Gastroesophageal sphincter (tissue), 4 donors: Measurements from ENCODE around the gene ARSJ. TPM values are rescaled to one million over a fixed set of nuclear protein-coding genes. Genes with fewer than 3 reads are reported as not detected.
A peak's percentile ranks its signal among the peaks of the same experiment; 100 is the strongest.

Experiments
- ATAC-seq: fragments of 150-250 bp; one replicate; pipeline ENCODE4 v1.9.1; 2016; ENCODE audit warnings: mild to moderate bottlenecking, moderate library complexity
- H3K27ac ChIP-seq, 4 donors: fragments of 200-600 bp; sonication (generic) in 3 of 4; 1 replicate in 3 of 4; 2 replicates in 1 of 4; pipeline ENCODE4 v1.5.1; 2016 to 2019
- H3K27me3 ChIP-seq: fragments of 200-600 bp; sonication (generic); one replicate; pipeline ENCODE4 v1.5.1; 2019
- H3K36me3 ChIP-seq, 2 donors: fragments of 200-600 bp; sonication (generic); one replicate each; pipeline ENCODE4 v1.5.1; 2019; ENCODE audit warnings: control low read depth in 1 of 2
- H3K4me1 ChIP-seq, 3 donors: fragments of 200-600 bp; sonication (generic); 1 replicate in 2 of 3; 2 replicates in 1 of 3; pipeline ENCODE4 v1.5.1; 2016 to 2019; ENCODE audit warnings: control low read depth in 2 of 3
- H3K4me3 ChIP-seq, 2 donors: fragments of 200-600 bp; sonication (generic); one replicate each; pipeline ENCODE4 v1.5.1; 2019; ENCODE audit warnings: mild to moderate bottlenecking in 1 of 2, moderate library complexity in 1 of 2
- H3K9me3 ChIP-seq, 3 donors: fragments of 200-600 bp; sonication (generic); one replicate each; pipeline ENCODE4 v1.5.1; 2017 to 2019; ENCODE audit warnings: control low read depth in 2 of 3
- CTCF ChIP-seq, 4 experiments: fragments of 200-600 bp in 2 of 4; fragments of 450-650 bp in 2 of 4; sonication (generic) in 1 of 4; IDR thresholded peaks; one replicate each; pipeline ENCODE4 v1.5.1; 2017 to 2019; ENCODE audit warnings: antibody characterized with exemption in 4 of 4, mild to moderate bottlenecking in 2 of 4, moderate library complexity in 2 of 4
- EP300 ChIP-seq: sonication (generic); formaldehyde crosslinking; IDR thresholded peaks from one replicate; pipeline ENCODE4 v1.6.1; 2017; ENCODE audit warnings: antibody characterized with exemption, mild to moderate bottlenecking
- POLR2A ChIP-seq, 2 donors: fragments of 450-650 bp; IDR thresholded peaks; one replicate each; pipeline ENCODE4 v1.6.1; 2017; ENCODE audit warnings: antibody characterized with exemption in 2 of 2, mild to moderate bottlenecking in 2 of 2, moderate library complexity in 1 of 2
- POLR2AphosphoS5 ChIP-seq: sonication (generic); formaldehyde crosslinking; IDR thresholded peaks from one replicate; pipeline ENCODE4 v1.6.1; 2017; ENCODE audit warnings: antibody characterized with exemption
- WGBS, 2 donors: methylation state at CpG; one replicate each; pipeline ENCODE4 v1.1.5; 2018; ENCODE audit warnings: low coverage in 1 of 2; 5-methylcytosine and 5-hydroxymethylcytosine counted together
- total RNA-seq, 4 donors: library from RNA; depleted of rRNA; stranded (reverse); fragments of >200 nt; gene quantifications; one replicate each; pipeline ENCODE4 v1.1.0, GENCODE V29; 2016

Gene ARSJ
- total RNA-seq, 4 donors from 2014 or later = 15.7 to 28.2 (median 22.8) TPM

GRCh38 chr4:113978561-113979147 lies 793 bp downstream of the ARSJ start:
- 23 to 50% methylated on average over 1 to 10 of the region's 18 CpGs for WGBS, 2 donors
- ATAC-seq = peak; percentile 25
- TF ChIP-seq EP300 (no peak), CTCF (IDR thresholded peaks at IDR 0.05) (no peak), POLR2AphosphoS5 (no peak), POLR2A (IDR thresholded peaks at IDR 0.05) (no peak)

GRCh38 chr4:113978105-113978504 lies 1.3 kb downstream of the ARSJ start:
- ATAC-seq = no peak
- TF ChIP-seq POLR2AphosphoS5 = no peak
- TF ChIP-seq CTCF (IDR thresholded peaks at IDR 0.05) = no peak
- no peak for TF ChIP-seq EP300
- TF ChIP-seq POLR2A (IDR thresholded peaks at IDR 0.05) = no peak
- Histone ChIP-seq H3K27me3 (no peaks in the 10 kb centered on the region), H3K4me1 (peaks cover 4 to 44% (median 6%) of the 10 kb centered on the region in 3 donors), H3K27ac (peak overlapping the region; percentile 85 to 90 (median 87)), H3K36me3 (no peaks in the 10 kb centered on the region), H3K9me3 (no peaks in the 10 kb centered on the region), H3K4me3 (peak overlapping the region; percentile 66 to 99)
- 27 to 28% methylated on average over 2 of the region's 2 CpGs for WGBS, 2 donors

More at GRCh38 chr4:113978561-113979147, 793 bp downstream of the ARSJ start:
- Histone ChIP-seq H3K9me3 (no peaks in the 10 kb centered on the region), H3K27me3 (no peaks in the 10 kb centered on the region), H3K36me3 (no peaks in the 10 kb centered on the region), H3K27ac (peak overlapping the region; percentile 85 to 90 (median 87)), H3K4me1 (peaks cover 4 to 44% (median 6%) of the 10 kb centered on the region in 3 donors), H3K4me3 (peak overlapping the region; percentile 66 to 99)

GRCh38 chr4:113977526-113977855 lies 2.0 kb downstream of the ARSJ start:
- Histone ChIP-seq H3K4me1 (peaks cover 4 to 40% (median 6%) of the 10 kb centered on the region in 3 donors), H3K27ac (peak overlapping the region; percentile 85 to 90 (median 87)), H3K4me3 (peak overlapping the region; percentile 66 to 99), H3K9me3 (no peaks in the 10 kb centered on the region), H3K36me3 (no peaks in the 10 kb centered on the region), H3K27me3 (no peaks in the 10 kb centered on the region)
- WGBS, 2 donors = 0 to 14% methylated on average over 1 of the region's 1 CpG
- TF ChIP-seq CTCF (IDR thresholded peaks at IDR 0.05) = no peak
- TF ChIP-seq POLR2AphosphoS5 = no peak
- no peak for TF ChIP-seq POLR2A (IDR thresholded peaks at IDR 0.05)
- TF ChIP-seq EP300 = no peak
- no peak for ATAC-seq

GRCh38 chr4:113976741-113977525 lies 2.5 kb downstream of the ARSJ start:
- ATAC-seq = no peak
- WGBS, 2 donors = 9 to 13% methylated on average over 2 of the region's 2 CpGs
- peaks cover 4 to 35% (median 4%) of the 10 kb centered on the region in 3 donors for H3K4me1 ChIP-seq
- H3K4me3 ChIP-seq = peak overlapping the region; percentile 66 to 99
- H3K36me3 ChIP-seq = no peaks in the 10 kb centered on the region
- peak overlapping the region; percentile 85 to 90 (median 87) for H3K27ac ChIP-seq
- H3K27me3 ChIP-seq = no peaks in the 10 kb centered on the region
- H3K9me3 ChIP-seq = no peaks in the 10 kb centered on the region
- TF ChIP-seq CTCF (IDR thresholded peaks at IDR 0.05) (no peak), POLR2A (IDR thresholded peaks at IDR 0.05) (no peak), POLR2AphosphoS5 (no peak), EP300 (no peak)
